AG09319 (cell line): ENCODE measurements around the gene RPP30.
A peak's percentile ranks its signal among the peaks of the same experiment; 100 is the strongest.

ENCODE experiments used
- DNase-seq: peaks from one replicate; pipeline ENCODE4 v3.0.0-alpha.2; 2010; ENCODE audit warnings: low read depth; ENCODE audit errors: extremely low read depth
- CTCF ChIP-seq: IDR thresholded peaks from 2 replicates; pipeline ENCODE4 v1.5.1; 2011; ENCODE audit warnings: low read depth, mild to moderate bottlenecking, inconsistent platforms, low read length, moderate library complexity

Gene RPP30

GRCh38 chr10:90911133-90912051, 39.6 kb downstream of the RPP30 start:
- peak; percentile 79 for TF ChIP-seq CTCF
- no peak for DNase-seq

- no peak for TF ChIP-seq CTCF
- DNase-seq = no peak
Measured at GRCh38 chr10:90912174-90912573, 40.4 kb downstream of the RPP30 start.

- DNase-seq = no peak
- TF ChIP-seq CTCF = no peak
Measured at GRCh38 chr10:90912854-90913479, 41.2 kb downstream of the RPP30 start.

- TF ChIP-seq CTCF = no peak
- no peak for DNase-seq
Measured at GRCh38 chr10:90913774-90914420, 42.1 kb downstream of the RPP30 start.

GRCh38 chr10:90914992-90915765, 43.4 kb downstream of the RPP30 start:
- no peak for TF ChIP-seq CTCF
- no peak for DNase-seq

- no peak for TF ChIP-seq CTCF
- DNase-seq = no peak
Measured at GRCh38 chr10:90915766-90916075, 43.9 kb downstream of the RPP30 start.
